ENCODE data around the gene PCBP3. TPM values are rescaled to one million over a fixed set of nuclear protein-coding genes. Genes with fewer than 3 reads are reported as not detected.

PCBP3 gene
- total RNA-seq, 1 donor from 2014 or later, result 11.8 TPM

- Mint-ChIP-seq H3K4me1 (ENCODE audit: low read depth) (no peaks in the 10 kb centered on the region), H3K36me3 (ENCODE audit: low read depth) (peaks cover 2% of the 10 kb centered on the region), H3K9me3 (ENCODE audit: low read depth) (no peaks in the 10 kb centered on the region), H3K4me3 (ENCODE audit: unreplicated experiment) (no peak overlapping the region), H3K27ac (ENCODE audit: unreplicated experiment) (no peak overlapping the region), H3K27me3 (ENCODE audit: low read depth) (no peaks in the 10 kb centered on the region)
- no peak for TF ChIP-seq CTCF (IDR thresholded peaks at IDR 0.05)
- DNase-seq (ENCODE audit: low spot score), result no peak
Measured at GRCh38 chr21:45927032-45927431, 283.5 kb downstream of the PCBP3 start.

GRCh38 chr21:45927851-45928850, 284.6 kb downstream of the PCBP3 start:
- Mint-ChIP-seq H3K4me3 (ENCODE audit: unreplicated experiment) (no peak overlapping the region), H3K4me1 (ENCODE audit: low read depth) (no peaks in the 10 kb centered on the region), H3K36me3 (ENCODE audit: low read depth) (peaks cover 2% of the 10 kb centered on the region), H3K27ac (ENCODE audit: unreplicated experiment) (no peak overlapping the region), H3K9me3 (ENCODE audit: low read depth) (no peaks in the 10 kb centered on the region), H3K27me3 (ENCODE audit: low read depth) (no peaks in the 10 kb centered on the region)
- DNase-seq (ENCODE audit: low spot score), result peak; percentile 81
- no peak for TF ChIP-seq CTCF (IDR thresholded peaks at IDR 0.05)

- H3K27me3 Mint-ChIP-seq (ENCODE audit: low read depth), result no peaks in the 10 kb centered on the region
- no peaks in the 10 kb centered on the region for H3K9me3 Mint-ChIP-seq (ENCODE audit: low read depth)
- peaks cover 2% of the 10 kb centered on the region for H3K36me3 Mint-ChIP-seq (ENCODE audit: low read depth)
- no peaks in the 10 kb centered on the region for H3K4me1 Mint-ChIP-seq (ENCODE audit: low read depth)
- H3K4me3 Mint-ChIP-seq (ENCODE audit: unreplicated experiment), result no peak overlapping the region
- H3K27ac Mint-ChIP-seq (ENCODE audit: unreplicated experiment), result no peak overlapping the region
- no peak for DNase-seq (ENCODE audit: low spot score)
- no peak for TF ChIP-seq CTCF (IDR thresholded peaks at IDR 0.05)
Measured at GRCh38 chr21:45929449-45929848, 285.9 kb downstream of the PCBP3 start.

- Mint-ChIP-seq H3K9me3 (ENCODE audit: low read depth) (no peaks in the 10 kb centered on the region), H3K27ac (ENCODE audit: unreplicated experiment) (no peak overlapping the region), H3K27me3 (ENCODE audit: low read depth) (no peaks in the 10 kb centered on the region), H3K36me3 (ENCODE audit: low read depth) (peaks cover 2% of the 10 kb centered on the region), H3K4me3 (ENCODE audit: unreplicated experiment) (no peak overlapping the region), H3K4me1 (ENCODE audit: low read depth) (no peaks in the 10 kb centered on the region)
- no peak for TF ChIP-seq CTCF (IDR thresholded peaks at IDR 0.05)
- DNase-seq (ENCODE audit: low spot score), result peak; percentile 88
Measured at GRCh38 chr21:45930231-45930760, 286.8 kb downstream of the PCBP3 start.

GRCh38 chr21:45930792-45931191, 287.3 kb downstream of the PCBP3 start:
- peaks cover 2% of the 10 kb centered on the region for H3K36me3 Mint-ChIP-seq (ENCODE audit: low read depth)
- DNase-seq (ENCODE audit: low spot score), result no peak
- no peaks in the 10 kb centered on the region for H3K9me3 Mint-ChIP-seq (ENCODE audit: low read depth)
- no peak overlapping the region for H3K4me3 Mint-ChIP-seq (ENCODE audit: unreplicated experiment)
- no peaks in the 10 kb centered on the region for H3K27me3 Mint-ChIP-seq (ENCODE audit: low read depth)
- no peak overlapping the region for H3K27ac Mint-ChIP-seq (ENCODE audit: unreplicated experiment)
- no peaks in the 10 kb centered on the region for H3K4me1 Mint-ChIP-seq (ENCODE audit: low read depth)
- TF ChIP-seq CTCF (IDR thresholded peaks at IDR 0.05), result no peak

All from chondrocyte (in vitro differentiated cells).